ENCODE measurements around the gene TET3. TPM values are rescaled to one million over a fixed set of nuclear protein-coding genes. Genes with fewer than 3 reads are reported as not detected.

Gene TET3
- total RNA-seq, 4 donors from 2014 or later: 4.3 to 14.1 (median 6.6) TPM

GRCh38 chr2:73985308-73986084, 786 bp downstream of the TET3 start:
- TF ChIP-seq CTCF (IDR thresholded peaks at IDR 0.05): no peak
- TF ChIP-seq POLR2A (IDR thresholded peaks at IDR 0.05): peak in 1 of 2 donors; percentile 12
- peak in 1 of 2 donors; percentile 60 for TF ChIP-seq EP300 (IDR thresholded peaks at IDR 0.05)
- no peaks in the 10 kb centered on the region for H3K27me3 ChIP-seq
- peak in 1 of 2 donors; percentile 35 for DNase-seq (ENCODE audit: low spot score in 2 of 2)
- no peaks in the 10 kb centered on the region for H3K36me3 ChIP-seq
- 9 to 18% methylated on average over 10 to 21 of the region's 66 CpGs for WGBS, 2 donors
- peak overlapping the region in 3 of 4 donors; percentile 62 to 79 (median 74) for H3K27ac ChIP-seq
- peaks cover 0 to 61% (median 44%) of the 10 kb centered on the region in 4 donors for H3K4me1 ChIP-seq
- peak overlapping the region; percentile 44 to 76 (median 56) for H3K4me3 ChIP-seq
- H3K9me3 ChIP-seq: no peaks in the 10 kb centered on the region

GRCh38 chr2:73986085-73986681, 1.5 kb downstream of the TET3 start:
- Histone ChIP-seq H3K36me3 (no peaks in the 10 kb centered on the region), H3K27me3 (no peaks in the 10 kb centered on the region), H3K27ac (peak overlapping the region in 2 of 4 donors; percentile 62 to 73), H3K4me3 (peak overlapping the region in 2 of 4 donors; percentile 47 to 76), H3K4me1 (peaks cover 0 to 54% (median 41%) of the 10 kb centered on the region in 4 donors), H3K9me3 (no peaks in the 10 kb centered on the region)
- 92 to 95% methylated on average over 20 to 21 of the region's 21 CpGs for WGBS, 2 donors
- no peak for DNase-seq (ENCODE audit: low spot score in 2 of 2)
- TF ChIP-seq POLR2A (IDR thresholded peaks at IDR 0.05): no peak
- no peak for TF ChIP-seq CTCF (IDR thresholded peaks at IDR 0.05)
- TF ChIP-seq EP300 (IDR thresholded peaks at IDR 0.05): no peak

- H3K27ac ChIP-seq: no peak overlapping the region
These were observed 2.6 kb downstream of the TET3 start for GRCh38 chr2:73987109-73987947.

GRCh38 chr2:73987948-73988700, 3.4 kb downstream of the TET3 start:
- 57 to 59% methylated on average over 9 to 10 of the region's 10 CpGs for WGBS, 2 donors
- peaks cover 0 to 42% (median 35%) of the 10 kb centered on the region in 4 donors for H3K4me1 ChIP-seq
- H3K27me3 ChIP-seq: no peaks in the 10 kb centered on the region
- TF ChIP-seq POLR2A (IDR thresholded peaks at IDR 0.05): no peak
- TF ChIP-seq CTCF (IDR thresholded peaks at IDR 0.05): no peak
- TF ChIP-seq EP300 (IDR thresholded peaks at IDR 0.05): no peak
- H3K9me3 ChIP-seq: no peaks in the 10 kb centered on the region
- H3K36me3 ChIP-seq: no peaks in the 10 kb centered on the region
- no peak for DNase-seq (ENCODE audit: low spot score in 2 of 2)
- no peak overlapping the region for H3K27ac ChIP-seq
- H3K4me3 ChIP-seq: peak overlapping the region in 2 of 4 donors; percentile 4 to 76

More at GRCh38 chr2:73987109-73987947, 2.6 kb downstream of the TET3 start:
- 38 to 51% methylated on average over 24 of the region's 24 CpGs for WGBS, 2 donors
- H3K27me3 ChIP-seq: no peaks in the 10 kb centered on the region
- no peaks in the 10 kb centered on the region for H3K36me3 ChIP-seq
- TF ChIP-seq POLR2A (IDR thresholded peaks at IDR 0.05): no peak
- peak in 2 of 5 experiments; percentile 16 to 30 for TF ChIP-seq CTCF (IDR thresholded peaks at IDR 0.05)
- no peak for DNase-seq (ENCODE audit: low spot score in 2 of 2)
- H3K4me1 ChIP-seq: peaks cover 0 to 43% (median 35%) of the 10 kb centered on the region in 4 donors
- peak overlapping the region in 2 of 4 donors; percentile 4 to 76 for H3K4me3 ChIP-seq
- H3K9me3 ChIP-seq: no peaks in the 10 kb centered on the region

Data from tibial nerve (tissue), 4 donors.